Kidney (tissue), 14 donors: Measurements from ENCODE around the gene OR9Q1. TPM values are rescaled to one million over a fixed set of nuclear protein-coding genes. Genes with fewer than 3 reads are reported as not detected.
"Not testable (repeated sequence)": the region's sequence is repeated elsewhere in the genome, so short reads cannot be mapped to it uniquely, and the experiment has no call there.

ENCODE experiments used
- DNase-seq, 5 donors: peaks; one replicate each; pipeline ENCODE4 v3.0.0-alpha.2; 2013 to 2020
- FAIRE-seq: peaks from 2 replicates; lab custom pipeline; 2012; peaks lifted over from hg19 to GRCh38; lab: Jason Lieb, UNC
- H3K27ac ChIP-seq, 2 donors: one replicate each; pipeline ENCODE4 v1.7.0; 2013; ENCODE audit warnings: low read depth in 2 of 2, low read length in 2 of 2, inconsistent platforms in 1 of 2
- H3K27me3 ChIP-seq: one replicate; pipeline ENCODE4 v1.7.1; 2013; ENCODE audit warnings: low read length, inconsistent platforms; ENCODE audit not compliant: control insufficient read depth, insufficient read depth
- H3K36me3 ChIP-seq, 3 donors: one replicate each; pipeline versions ENCODE4 v1.7.0 to v1.7.1; 2013; ENCODE audit warnings: low read length in 3 of 3, control low read depth in 1 of 3, inconsistent platforms in 1 of 3; ENCODE audit not compliant: insufficient read depth in 3 of 3, control insufficient read depth in 2 of 3
- H3K4me1 ChIP-seq, 3 donors: one replicate each; pipeline versions ENCODE4 v1.7.0 to v1.7.1; 2013; ENCODE audit warnings: low read length in 3 of 3, inconsistent platforms in 1 of 3, low read depth in 1 of 3; ENCODE audit not compliant: control insufficient read depth in 2 of 3, insufficient read depth in 2 of 3
- H3K4me3 ChIP-seq, 3 donors: one replicate each; pipeline versions ENCODE4 v1.7.0 to v1.8.1; 2013; ENCODE audit warnings: low read length in 3 of 3, control low read depth in 1 of 3, inconsistent platforms in 1 of 3
- H3K9ac ChIP-seq, 3 donors: one replicate each; pipeline versions ENCODE4 v1.7.0 to v1.7.1; 2013; ENCODE audit warnings: low read length in 3 of 3, control low read depth in 1 of 3, inconsistent platforms in 1 of 3
- H3K9me3 ChIP-seq, 3 donors: one replicate each; pipeline versions ENCODE4 v1.7.0 to v1.7.1; 2013; ENCODE audit warnings: low read length in 3 of 3, control low read depth in 1 of 3, inconsistent platforms in 1 of 3; ENCODE audit not compliant: control insufficient read depth in 2 of 3, insufficient read depth in 1 of 3
- intact Hi-C: fragments of 100-400 bp; cut with DNase I; formaldehyde crosslinking; loops from one replicate; pipeline ENCODE4 v1.11.1; 2022
- polyA plus RNA-seq: library from polyadenylated mRNA; stranded (reverse); fragments of 350-450 nt; fragmentation: Illumina TruSeq; extraction: RNeasy Lipid Tissue Mini Kit (QIAGEN cat#74804); gene quantifications from one replicate; pipeline ENCODE4 v1.2.3, GENCODE V29; 2014; ENCODE audit warnings: low read depth, low replicate concordance; ENCODE audit not compliant: insufficient read depth
- total RNA-seq: library from RNA; stranded (reverse); fragmentation: NEBNext Ultra II Directional; extraction: Animal tissue kit (Norgen Biotek cat#: 25700); gene quantifications from one replicate; pipeline ENCODE4 v1.2.1, GENCODE V29; 2021
- TF ChIP-seq, protein P1 (sequence below): IDR thresholded peaks from 3 replicates; pipeline ENCODE4 v1.5.1; 2012; ENCODE audit warnings: mild to moderate bottlenecking, moderate library complexity, borderline replicate concordance; ENCODE audit not compliant: insufficient read depth; ENCODE audit errors: extremely low read depth
- donor health status: control.
- donor health status: control.
- donor health status: control.
- donor health status: control.
- donor health status: control.
- donor health status: DM: yes; HTN: yes; CAD: no.
- donor health status: Normal renal cell carcinoma (clear cell type).

The OR9Q1 gene
- total and polyA plus RNA-seq, 2 donors from 2014 or later, result not detected

GRCh38 chr11:57980201-57980600 is 43.5 kb upstream of the OR9Q1 start:
- TF ChIP-seq, protein P1, sequence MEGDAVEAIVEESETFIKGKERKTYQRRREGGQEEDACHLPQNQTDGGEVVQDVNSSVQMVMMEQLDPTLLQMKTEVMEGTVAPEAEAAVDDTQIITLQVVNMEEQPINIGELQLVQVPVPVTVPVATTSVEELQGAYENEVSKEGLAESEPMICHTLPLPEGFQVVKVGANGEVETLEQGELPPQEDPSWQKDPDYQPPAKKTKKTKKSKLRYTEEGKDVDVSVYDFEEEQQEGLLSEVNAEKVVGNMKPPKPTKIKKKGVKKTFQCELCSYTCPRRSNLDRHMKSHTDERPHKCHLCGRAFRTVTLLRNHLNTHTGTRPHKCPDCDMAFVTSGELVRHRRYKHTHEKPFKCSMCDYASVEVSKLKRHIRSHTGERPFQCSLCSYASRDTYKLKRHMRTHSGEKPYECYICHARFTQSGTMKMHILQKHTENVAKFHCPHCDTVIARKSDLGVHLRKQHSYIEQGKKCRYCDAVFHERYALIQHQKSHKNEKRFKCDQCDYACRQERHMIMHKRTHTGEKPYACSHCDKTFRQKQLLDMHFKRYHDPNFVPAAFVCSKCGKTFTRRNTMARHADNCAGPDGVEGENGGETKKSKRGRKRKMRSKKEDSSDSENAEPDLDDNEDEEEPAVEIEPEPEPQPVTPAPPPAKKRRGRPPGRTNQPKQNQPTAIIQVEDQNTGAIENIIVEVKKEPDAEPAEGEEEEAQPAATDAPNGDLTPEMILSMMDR, result no peak
- H3K36me3 ChIP-seq, result no peaks in the 10 kb centered on the region
- no peak overlapping the region for H3K4me3 ChIP-seq
- intact Hi-C loops, result no loop called here
- FAIRE-seq (no peak), DNase-seq (no peak)
- H3K9me3 ChIP-seq, result no peaks in the 10 kb centered on the region
- H3K4me1 ChIP-seq, result no peaks in the 10 kb centered on the region
- no peak overlapping the region for H3K27ac ChIP-seq
- H3K9ac ChIP-seq, result no peak overlapping the region
- no peaks in the 10 kb centered on the region for H3K27me3 ChIP-seq

DNA sequence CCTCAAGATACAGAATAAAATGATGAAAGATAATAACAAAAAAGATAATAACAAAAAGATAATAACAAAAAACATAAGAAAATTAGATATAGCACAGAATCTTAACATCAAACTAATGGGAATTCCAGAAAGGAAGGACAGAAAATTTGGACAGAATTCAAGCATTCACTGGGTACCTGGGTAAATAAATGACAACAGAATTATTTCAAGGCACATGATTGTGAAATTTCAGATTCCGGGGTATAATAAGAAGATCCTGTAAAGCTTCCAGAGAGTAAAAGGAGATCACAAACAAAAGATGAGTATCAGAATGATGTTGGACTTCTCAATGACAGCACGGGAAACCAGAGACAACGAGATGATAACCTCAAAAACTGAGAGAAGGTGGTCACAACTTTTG is 42.1 kb upstream of the OR9Q1 start:
- Histone ChIP-seq H3K9ac (no peak overlapping the region), H3K4me3 (no peak overlapping the region), H3K27me3 (no peaks in the 10 kb centered on the region), H3K36me3 (no peaks in the 10 kb centered on the region), H3K4me1 (no peaks in the 10 kb centered on the region), H3K27ac (no peak overlapping the region), H3K9me3 (no peaks in the 10 kb centered on the region)
- FAIRE-seq (peak; percentile 62), DNase-seq (no peak)
- TF ChIP-seq, protein P1, result no peak
- intact Hi-C loops, result no loop called here

GRCh38 chr11:57982776-57983175 is 40.9 kb upstream of the OR9Q1 start:
- no peak for DNase-seq
- Histone ChIP-seq H3K4me1 (no peaks in the 10 kb centered on the region), H3K9me3 (peaks cover 0 to 5% (median 0%) of the 10 kb centered on the region in 3 donors), H3K27me3 (no peaks in the 10 kb centered on the region), H3K4me3 (no peak overlapping the region), H3K36me3 (no peaks in the 10 kb centered on the region), H3K27ac (no peak overlapping the region), H3K9ac (no peak overlapping the region)
- TF ChIP-seq, protein P1, result no peak
- FAIRE-seq, result no peak
- intact Hi-C loops, result no loop called here

DNA sequence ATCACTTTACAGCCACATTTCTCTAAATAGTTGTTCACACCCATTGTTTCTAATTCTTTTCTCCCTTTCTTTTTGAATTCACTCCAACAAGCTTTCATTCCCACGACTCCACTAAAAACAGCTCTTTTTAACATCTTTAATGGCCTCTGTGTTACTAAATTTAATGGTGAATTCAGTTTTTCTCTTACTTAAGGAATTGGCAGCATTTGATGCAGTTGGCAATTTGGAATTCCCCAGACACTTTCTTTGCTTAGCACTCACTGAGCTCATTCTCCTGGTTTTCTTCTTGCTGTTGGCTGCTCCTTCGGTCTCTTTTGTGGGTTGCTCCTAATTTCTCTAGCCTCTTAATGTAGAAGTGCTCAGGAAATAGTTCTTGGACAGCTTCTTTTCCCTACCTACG is 40.5 kb upstream of the OR9Q1 start:
- FAIRE-seq (no peak), DNase-seq (no peak)
- Histone ChIP-seq H3K36me3 (no peaks in the 10 kb centered on the region), H3K9ac (no peak overlapping the region), H3K9me3 (peaks cover 0 to 5% (median 0%) of the 10 kb centered on the region in 3 donors), H3K27ac (no peak overlapping the region), H3K4me3 (no peak overlapping the region), H3K27me3 (no peaks in the 10 kb centered on the region), H3K4me1 (no peaks in the 10 kb centered on the region)
- intact Hi-C loops, result no loop called here
- TF ChIP-seq, protein P1, result no peak

DNA sequence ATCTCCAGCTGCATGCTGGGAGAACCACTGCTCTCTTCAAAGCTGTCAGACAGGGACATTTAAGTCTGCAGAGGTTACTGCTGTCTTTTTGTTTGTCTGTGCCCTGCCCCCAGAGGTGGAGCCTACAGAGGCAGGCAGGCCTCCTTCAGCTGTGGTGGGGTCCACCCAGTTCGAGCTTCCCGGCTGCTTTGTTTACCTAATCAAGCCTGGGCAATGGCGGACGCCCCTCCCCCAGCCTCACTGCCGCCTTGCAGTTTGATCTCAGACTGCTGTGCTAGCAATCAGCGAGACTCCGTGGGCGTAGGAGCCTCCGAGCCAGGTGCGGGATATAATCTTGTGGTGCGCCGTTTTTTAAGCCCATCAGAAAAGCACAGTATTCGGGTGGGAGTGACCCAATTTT is 24.2 kb upstream of the OR9Q1 start:
- intact Hi-C loops, H3K27me3 ChIP-seq, H3K9me3 ChIP-seq, H3K4me3 ChIP-seq, FAIRE-seq, H3K9ac ChIP-seq, H3K36me3 ChIP-seq, DNase-seq, H3K27ac ChIP-seq, H3K4me1 ChIP-seq: not testable (repeated sequence)
